HG02970 (cell line): ENCODE measurements around the gene TAPBP.

ENCODE experiments used
- ATAC-seq: cut with Tn5 transposase; IDR thresholded peaks from one replicate; pipeline ENCODE4 v1.9.1; 2021; ENCODE audit warnings: mild to moderate bottlenecking, moderate library complexity, moderate number of reproducible peaks; ENCODE audit not compliant: unreplicated experiment, low FRiP score

TAPBP gene

DNA sequence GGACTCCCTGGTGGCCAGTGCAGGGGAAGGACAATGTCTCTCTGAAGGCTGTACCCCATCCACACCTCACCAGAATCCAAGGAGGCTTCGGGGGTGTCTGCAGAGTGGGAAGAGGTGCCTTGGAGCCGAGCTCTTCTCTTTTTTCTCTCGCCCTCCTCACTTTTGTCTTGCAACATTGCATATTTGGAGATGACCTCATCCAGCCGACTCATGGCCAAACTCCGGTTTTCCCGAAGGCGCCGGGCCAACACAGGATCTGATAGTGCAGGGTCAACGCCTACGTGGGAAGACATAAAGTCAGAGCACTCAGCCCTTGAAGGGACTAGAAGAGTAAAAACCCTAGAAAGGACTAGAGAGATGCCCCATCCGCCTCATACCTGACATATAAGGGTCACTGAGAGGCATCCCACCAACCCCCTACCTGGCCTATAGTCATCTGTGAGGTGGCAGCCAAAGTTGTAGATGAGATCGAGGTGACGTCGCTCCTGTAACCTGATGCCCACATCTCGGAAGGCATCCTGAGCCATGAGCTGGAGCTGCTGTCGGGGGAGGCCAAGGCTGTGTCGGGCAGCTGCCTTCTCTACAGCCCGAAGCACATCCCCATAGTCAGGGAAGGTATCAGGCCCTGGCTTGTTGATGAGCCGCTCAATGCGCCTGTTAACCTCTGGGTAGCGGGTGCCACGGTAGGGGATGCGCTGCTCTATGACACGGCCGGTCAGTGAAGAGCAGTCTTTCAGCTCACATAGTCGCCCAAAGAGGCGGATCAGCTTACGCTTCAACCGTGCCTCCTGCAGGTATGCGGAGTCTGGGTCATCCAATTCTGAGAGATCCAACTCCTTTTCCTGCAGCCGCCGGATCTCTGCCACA, 6.7 kb upstream of the TAPBP start:
- ATAC-seq, result no peak

DNA sequence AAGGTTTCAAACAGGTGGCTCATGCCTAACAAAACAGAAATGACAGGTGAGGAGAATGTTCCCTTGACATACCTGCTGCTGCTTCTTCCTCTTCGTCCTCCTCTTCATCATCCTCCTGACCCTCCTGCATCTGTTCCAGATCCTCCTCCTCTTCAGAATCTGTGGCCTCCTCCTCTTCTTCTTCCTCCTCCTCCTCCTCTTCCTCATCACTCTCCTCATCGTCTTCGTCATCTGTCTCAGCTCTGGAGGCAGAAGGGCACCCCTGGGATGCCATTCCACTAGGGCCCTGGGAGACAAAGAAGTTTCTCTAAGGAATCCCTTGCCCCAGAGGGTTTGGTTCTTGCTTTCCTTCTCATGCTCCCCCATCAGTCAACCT, 6.0 kb upstream of the TAPBP start:
- no peak for ATAC-seq

DNA sequence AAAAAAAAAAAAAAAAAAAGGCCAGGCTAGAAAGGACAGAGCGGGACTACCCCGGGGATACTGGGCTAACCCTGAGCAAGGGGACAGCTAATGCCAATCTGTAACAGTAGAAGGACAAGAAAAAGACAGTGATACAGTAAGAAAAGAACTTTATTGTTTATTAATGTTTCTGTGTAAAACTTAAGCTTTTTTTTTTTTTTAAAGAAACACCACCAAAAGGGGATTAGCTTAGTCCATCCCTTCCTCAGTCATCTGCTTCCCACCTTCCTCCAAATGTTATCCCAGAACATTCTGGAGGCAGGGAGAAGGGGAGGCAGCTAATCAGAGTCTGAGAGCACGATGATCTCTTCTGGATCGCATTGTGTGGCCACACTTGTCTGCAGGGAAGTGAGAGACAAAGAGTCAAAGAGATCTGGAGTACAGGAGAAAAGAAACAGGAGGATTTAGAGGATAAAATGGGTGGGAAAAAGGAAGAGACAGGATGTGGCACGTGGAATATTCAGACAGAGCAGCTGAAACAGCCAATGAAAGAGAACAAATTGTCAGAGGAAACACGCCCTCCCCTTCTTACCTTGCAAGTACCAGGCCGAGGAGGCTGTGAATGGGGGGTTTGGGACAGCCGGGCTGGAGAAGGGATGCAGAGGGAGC, 4.7 kb upstream of the TAPBP start:
- no peak for ATAC-seq

DNA sequence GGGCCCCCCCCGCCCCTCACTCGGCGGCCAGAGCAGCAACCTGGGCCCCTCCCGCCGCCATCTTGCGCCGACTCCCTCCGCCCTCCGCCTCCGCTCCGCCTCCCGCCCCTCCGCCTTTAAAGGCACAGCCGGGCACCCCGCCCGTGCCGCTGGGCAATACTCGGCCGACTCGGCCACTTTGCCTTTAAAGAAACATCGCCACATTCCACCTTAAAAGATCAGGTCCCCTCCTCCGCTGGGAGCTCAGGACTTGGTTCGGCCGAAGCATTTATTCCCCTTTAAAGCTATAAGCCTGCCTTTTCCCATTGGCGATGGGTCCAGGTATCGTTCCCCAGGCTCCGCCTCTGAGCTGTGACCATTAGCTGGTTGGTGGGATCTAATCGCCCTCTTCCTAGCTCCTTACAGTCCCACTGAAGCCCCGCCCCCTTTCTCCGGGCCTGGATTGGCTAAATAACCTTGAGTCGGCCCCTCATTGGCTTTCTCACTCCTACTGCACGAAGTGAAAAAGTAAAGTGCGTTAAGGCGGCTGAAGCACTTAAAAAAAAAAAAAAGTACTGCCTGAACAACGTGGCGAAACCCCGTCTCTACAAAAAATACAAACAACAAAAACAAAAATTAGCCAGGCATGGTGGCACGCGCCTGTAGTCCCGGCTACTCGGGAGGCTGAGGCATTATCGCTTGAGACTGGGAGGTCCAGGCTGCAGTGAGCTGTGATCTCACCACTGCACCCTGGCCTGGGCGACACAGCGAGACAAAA, 4.0 kb upstream of the TAPBP start, which contains the start of gene ZBTB22:
TSS of gene ZBTB22 (minus strand) at position 76 of the 757 bp plus-strand sequence. CDS start 828 bp downstream, outside the sequence.
- ATAC-seq, result peak; percentile 42

DNA sequence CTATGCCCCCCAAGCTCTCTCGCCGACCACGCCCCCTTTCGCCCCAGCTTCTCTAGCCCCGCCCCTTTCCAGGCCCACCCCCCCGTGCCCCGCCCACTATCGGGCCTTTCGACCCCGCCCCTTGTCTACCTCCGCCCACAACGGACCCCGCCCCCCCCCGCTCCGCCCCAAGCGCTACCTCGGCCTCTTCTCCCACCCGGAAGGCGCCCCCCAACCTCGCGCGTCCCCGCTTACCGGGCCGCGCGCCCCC, 3.5 kb upstream of the TAPBP start:
- ATAC-seq, result no peak

- ATAC-seq, result no peak
Measured at GRCh38 chr6:33316603-33317418, 2.9 kb upstream of the TAPBP start.

- no peak for ATAC-seq
Measured at GRCh38 chr6:33315793-33316602, 2.1 kb upstream of the TAPBP start.

DNA sequence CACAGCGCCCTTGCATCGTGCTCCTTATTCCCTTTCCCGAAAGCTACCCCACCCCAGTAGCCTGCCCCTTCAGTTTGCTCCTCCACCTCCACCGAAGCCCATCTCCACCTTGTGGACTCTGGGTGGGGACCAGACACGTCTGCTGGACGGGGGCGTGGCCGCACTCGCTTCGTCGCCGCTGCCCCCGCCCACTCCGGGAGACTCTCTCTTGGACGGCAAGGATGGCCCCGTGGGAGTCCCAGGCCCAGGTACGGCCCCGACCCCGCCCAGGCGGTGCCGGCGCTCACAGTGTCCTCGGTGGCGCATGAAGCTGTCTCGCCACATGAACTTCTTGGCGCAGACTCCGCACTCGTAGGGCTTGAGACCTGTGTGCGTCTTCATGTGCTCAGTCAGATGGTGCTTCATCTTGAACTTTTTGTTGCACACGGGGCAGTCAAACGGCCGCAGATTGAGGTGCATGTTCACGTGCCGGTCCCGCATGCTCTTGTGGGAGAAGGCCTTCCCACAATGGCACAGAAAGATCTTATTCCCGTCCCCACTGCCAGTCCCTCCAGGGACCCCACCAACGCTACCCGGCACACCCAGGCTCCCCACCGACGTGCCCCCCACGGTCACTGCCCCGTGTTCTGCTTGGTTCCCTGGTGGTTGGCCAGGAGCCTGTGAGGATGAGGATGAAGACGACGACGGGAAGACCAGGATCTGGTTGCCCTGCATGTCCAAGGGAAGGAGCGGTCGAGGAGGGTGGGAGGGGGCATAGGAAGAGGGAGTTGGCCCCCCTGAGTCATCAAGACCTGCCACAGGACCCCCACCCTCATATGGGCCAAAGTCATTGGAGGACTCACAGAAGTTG, 1.3 kb upstream of the TAPBP start:
- no peak for ATAC-seq

- ATAC-seq, result no peak
Measured at GRCh38 chr6:33314515-33314942, 651 bp upstream of the TAPBP start.

- no peak for ATAC-seq
Measured at GRCh38 chr6:33313105-33313708, 671 bp downstream of the TAPBP start.

DNA sequence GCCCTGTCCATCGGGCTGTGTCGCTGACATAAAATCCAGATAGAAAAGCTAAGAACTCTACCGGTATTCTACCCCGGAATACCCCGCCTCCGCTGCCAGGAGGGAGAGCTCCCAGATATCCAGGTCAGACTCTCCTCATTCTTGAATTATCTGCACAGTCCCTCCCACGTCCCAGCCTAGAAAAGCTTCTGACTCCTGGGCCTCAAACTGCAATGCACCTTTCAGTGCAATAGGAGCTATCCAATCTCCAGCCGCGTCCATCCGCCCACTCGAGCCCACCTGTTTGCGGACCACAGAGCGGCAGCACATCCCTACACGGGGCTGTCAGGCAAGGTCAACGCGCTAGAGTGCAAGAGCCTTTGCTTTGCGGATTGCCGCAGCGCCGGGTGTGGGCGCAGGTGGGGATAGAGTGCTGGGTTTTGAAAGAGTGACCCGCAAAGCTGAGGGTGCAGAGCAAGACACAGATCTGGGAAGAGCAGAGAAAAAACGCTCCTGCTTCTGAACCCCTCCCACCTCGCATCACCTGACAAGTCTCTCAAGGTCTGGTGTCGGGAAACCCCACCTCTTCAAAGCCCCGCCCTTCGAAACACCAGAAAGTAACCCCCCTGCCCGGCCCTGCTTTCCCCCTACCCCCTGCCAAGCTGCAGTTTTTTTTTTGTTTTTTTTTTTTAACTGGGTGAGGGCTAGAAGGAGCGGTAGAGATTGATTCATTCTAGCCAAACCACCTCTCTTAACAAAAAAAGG, 1.3 kb downstream of the TAPBP start:
- no peak for ATAC-seq

DNA sequence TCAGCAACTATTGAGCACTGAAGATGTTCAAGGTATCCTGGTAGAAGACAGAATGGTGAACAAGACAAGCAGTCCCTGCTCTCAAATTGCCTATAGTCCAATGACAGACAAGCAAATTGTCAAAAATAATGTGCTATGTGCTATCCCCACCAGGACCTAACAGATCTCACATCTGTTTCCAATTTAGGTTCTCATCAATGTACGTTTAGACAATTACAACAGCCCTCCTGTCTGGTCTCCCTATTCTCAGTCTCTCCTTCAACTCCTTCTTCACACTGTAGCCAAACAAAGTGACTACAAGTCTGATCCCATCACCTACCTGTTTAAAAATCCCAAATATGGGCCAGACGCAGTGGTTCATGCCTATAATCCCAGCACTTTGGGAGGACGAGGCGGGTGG, 7.5 kb downstream of the TAPBP start:
- ATAC-seq, result no peak

- ATAC-seq, result no peak
Measured at GRCh38 chr6:33305052-33305451, 8.8 kb downstream of the TAPBP start.

DNA sequence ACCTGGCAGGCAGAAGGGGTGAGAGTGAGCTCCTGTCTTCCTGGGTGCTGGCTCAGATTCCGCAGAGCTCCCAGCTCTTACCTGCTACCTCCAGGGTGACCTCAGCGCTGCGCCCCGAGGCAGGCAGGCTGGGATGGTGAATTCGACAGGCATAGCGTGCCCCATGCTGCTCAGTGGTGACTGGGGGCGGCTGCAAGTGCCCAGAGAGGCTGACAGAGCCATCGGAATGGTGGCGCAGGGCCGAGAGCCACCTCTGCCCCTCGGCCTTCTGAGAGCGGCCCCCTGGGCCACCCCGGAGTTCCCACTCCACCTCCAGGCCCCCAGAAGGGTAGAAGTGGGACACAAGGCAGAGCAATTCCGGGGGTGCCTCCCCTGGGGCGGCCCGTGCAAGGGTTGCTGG, 9.7 kb downstream of the TAPBP start:
- ATAC-seq, result no peak

GRCh38 chr6:33301877-33302276, 12.0 kb downstream of the TAPBP start:
- ATAC-seq, result no peak

DNA sequence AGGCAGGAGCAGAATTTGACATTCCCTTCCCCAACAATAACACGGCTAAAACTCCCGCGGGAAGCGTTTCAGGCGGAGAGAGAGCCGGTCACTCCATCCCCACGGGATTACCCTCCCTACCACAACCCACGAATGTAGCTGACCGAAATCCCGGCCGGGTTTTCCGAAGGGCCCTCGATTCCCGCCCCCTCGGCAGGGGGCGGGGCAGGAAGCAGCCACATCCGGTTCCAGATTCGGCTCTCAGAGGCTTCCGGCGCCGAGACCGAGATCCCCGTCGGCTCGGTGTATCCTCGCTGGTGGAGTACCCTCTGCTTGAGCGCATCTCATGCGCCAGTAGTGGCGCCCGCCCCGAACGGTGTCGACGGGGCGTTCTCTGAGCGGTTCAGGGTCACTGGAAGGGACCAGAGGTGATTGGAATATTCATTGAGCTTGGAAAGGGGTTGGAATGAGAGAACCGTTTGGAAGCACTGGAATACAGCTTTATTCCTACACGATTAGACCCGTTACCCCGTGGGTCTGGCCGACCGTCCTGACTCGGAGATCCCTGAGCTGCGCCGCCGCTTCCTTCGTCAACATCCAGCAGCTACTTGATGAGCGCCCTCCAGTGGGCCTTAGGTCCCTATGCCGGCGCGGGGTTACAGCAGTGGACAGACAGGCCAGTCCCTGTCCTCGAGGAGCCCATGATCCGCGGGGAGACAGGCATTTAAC, 14.5 kb downstream of the TAPBP start:
- peak; percentile 71 for ATAC-seq

DNA sequence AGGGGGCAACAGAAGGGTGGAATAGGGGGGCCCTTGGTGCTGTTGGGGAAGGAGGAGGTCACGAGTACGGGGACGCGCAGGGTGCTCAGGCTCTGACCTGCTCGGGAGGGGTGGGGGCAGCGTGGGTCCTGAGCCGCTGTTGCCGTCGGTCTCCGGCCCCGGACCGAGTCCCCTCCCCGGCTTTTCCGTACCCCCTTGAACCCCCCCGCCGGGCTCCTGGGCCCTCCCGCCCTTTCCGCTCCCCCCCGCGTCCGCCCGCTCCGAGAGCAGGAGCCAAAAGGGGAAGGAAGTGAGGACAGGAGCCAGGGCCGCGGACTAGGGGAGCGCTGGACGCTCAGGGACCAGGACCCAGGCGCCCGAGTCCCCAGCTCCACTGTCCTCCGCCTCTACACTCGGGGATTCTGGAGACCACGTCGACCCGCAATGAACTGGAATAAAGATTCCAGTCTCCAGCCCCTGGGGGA, 15.1 kb downstream of the TAPBP start, which contains the start of gene RGL2:
TSS of gene RGL2 (minus strand) at position 170 of the 464 bp plus-strand sequence. CDS start 332 bp downstream, outside the sequence.
- peak; percentile 14 for ATAC-seq
